SK-N-MC (cell line): ENCODE measurements around the gene GLUL.

ENCODE experiments used
- EZH2 ChIP-seq: fragments of 200-600 bp; sonication (generic); IDR thresholded peaks from one replicate; pipeline ENCODE4 v1.6.1; 2017; ENCODE audit warnings: antibody characterized with exemption
- FOXP2 ChIP-seq: optimal IDR thresholded peaks from 2 replicates; pipeline ENCODE3; 2011; ENCODE audit warnings: mild to moderate bottlenecking, moderate library complexity; ENCODE audit not compliant: insufficient read depth; ENCODE audit errors: extremely low read length, control extremely low read depth

- no peak for TF ChIP-seq FOXP2
- no peak for TF ChIP-seq EZH2
Observed at GRCh38 chr1:182387566-182387965, 4.0 kb downstream of the GLUL start.
